Mononuclear cell (primary cell): ENCODE measurements around the gene DEPDC7. TPM values are rescaled to one million over a fixed set of nuclear protein-coding genes. Genes with fewer than 3 reads are reported as not detected.

ENCODE experiments used
- H3K27me3 ChIP-seq: 2 replicates; pipeline ENCODE4 v1.6.0; 2011; ENCODE audit warnings: low read length, control low read depth; ENCODE audit not compliant: insufficient read depth
- H3K4me1 ChIP-seq: 2 replicates; pipeline ENCODE4 v1.5.1; 2011; ENCODE audit warnings: mild to moderate bottlenecking, low read length, control low read depth; ENCODE audit not compliant: insufficient read depth
- H3K4me3 ChIP-seq: 2 replicates; pipeline ENCODE4 v1.5.1; 2011; ENCODE audit warnings: mild to moderate bottlenecking, low read length, moderate library complexity
- H3K9me3 ChIP-seq: 2 replicates; pipeline ENCODE4 v1.5.1; 2011; ENCODE audit warnings: low read depth, mild to moderate bottlenecking, control low read depth, low read length
- total RNA-seq: library from RNA; depleted of rRNA; stranded (reverse); fragments of >200 nt; gene quantifications from one replicate; pipeline ENCODE4 v1.2.3, GENCODE V29; 2012

DEPDC7 gene
- total RNA-seq, 1 donor = 1.6 TPM

- Histone ChIP-seq H3K4me1 (peaks cover 33% of the 10 kb centered on the region), H3K4me3 (no peak overlapping the region), H3K9me3 (no peaks in the 10 kb centered on the region), H3K27me3 (no peaks in the 10 kb centered on the region)
Measured at GRCh38 chr11:33064033-33064825, 48.6 kb downstream of the DEPDC7 start.

- no peaks in the 10 kb centered on the region for H3K27me3 ChIP-seq
- no peak overlapping the region for H3K4me3 ChIP-seq
- H3K4me1 ChIP-seq = peaks cover 33% of the 10 kb centered on the region
- H3K9me3 ChIP-seq = no peaks in the 10 kb centered on the region
Measured at GRCh38 chr11:33064866-33065265, 49.2 kb downstream of the DEPDC7 start.

DNA sequence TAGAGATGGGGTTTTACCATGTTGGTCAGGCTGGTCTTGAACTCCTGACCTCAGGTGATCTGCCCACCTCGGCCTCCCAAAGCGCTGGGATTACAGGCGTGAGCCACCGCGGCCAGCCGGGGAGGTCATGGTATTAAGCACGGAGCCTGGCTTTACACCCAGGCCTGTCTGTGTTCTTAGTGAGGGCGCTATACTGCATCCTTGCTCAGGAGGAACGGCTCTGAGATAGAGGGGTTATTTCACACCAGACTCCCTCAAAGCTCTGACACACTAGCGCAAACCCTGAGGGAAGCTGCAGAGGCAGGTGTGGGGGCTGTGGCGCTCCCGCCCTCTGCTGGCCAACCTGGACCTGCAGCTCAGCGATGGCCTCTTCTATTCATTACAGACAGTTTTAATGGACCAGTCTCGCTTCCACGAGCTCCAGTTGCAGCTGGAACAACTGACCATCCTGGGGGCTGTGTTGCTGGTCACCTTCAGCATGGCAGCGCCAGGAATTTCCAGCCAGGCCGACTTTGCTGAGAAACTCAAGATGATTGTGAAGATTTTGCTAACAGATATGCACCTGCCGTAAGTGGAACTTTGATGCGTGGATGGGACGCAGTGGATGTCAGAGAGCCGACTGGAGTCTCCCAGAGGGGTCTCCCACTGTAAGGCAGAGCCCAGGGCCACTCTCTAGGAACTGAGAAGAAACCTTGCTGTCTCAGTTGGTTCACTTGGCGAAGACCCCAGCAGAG is 49.9 kb downstream of the DEPDC7 start:
- Histone ChIP-seq H3K4me1 (peaks cover 33% of the 10 kb centered on the region), H3K27me3 (no peaks in the 10 kb centered on the region), H3K9me3 (no peaks in the 10 kb centered on the region), H3K4me3 (no peak overlapping the region)

- H3K9me3 ChIP-seq = no peaks in the 10 kb centered on the region
- no peaks in the 10 kb centered on the region for H3K27me3 ChIP-seq
- H3K4me1 ChIP-seq = peaks cover 33% of the 10 kb centered on the region
- no peak overlapping the region for H3K4me3 ChIP-seq
Measured at GRCh38 chr11:33067294-33067693, 51.6 kb downstream of the DEPDC7 start.

DNA sequence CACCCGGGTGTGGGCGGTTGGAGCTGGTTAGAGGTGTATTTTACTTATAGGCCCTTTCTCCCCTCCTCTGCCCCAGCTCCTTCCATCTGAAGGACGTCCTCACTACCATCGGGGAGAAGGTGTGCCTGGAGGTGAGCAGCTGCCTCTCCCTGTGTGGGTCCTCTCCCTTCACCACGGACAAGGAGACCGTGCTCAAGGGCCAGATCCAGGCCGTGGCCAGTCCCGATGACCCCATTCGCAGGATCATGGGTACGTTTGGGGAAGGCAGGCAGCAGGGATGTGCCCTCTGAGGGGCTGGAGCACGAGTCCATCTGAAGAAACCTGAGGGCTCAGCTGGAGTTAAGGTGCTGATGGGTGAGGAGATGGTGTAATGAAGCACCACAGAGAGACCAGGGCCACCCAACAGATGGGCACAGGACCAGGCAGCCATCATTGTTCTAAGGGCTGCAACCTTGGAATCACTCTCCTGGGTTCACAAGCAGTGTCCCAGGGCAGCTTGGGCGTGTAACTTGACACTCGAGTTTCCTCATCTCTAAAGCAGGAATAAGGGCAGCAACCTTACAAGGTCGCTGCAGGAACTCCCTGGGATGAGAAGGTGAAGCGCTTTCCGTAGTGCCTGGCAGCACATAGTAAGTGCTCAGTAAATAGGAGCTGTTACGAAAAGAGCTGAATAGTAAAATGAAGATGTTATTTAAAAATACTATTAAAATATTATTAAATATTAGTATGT is 53.1 kb downstream of the DEPDC7 start:
- Histone ChIP-seq H3K4me3 (no peak overlapping the region), H3K27me3 (no peaks in the 10 kb centered on the region), H3K9me3 (no peaks in the 10 kb centered on the region), H3K4me1 (peaks cover 18% of the 10 kb centered on the region)

GRCh38 chr11:33072465-33072864 is 56.8 kb downstream of the DEPDC7 start:
- H3K4me3 ChIP-seq = no peak overlapping the region
- H3K27me3 ChIP-seq = no peaks in the 10 kb centered on the region
- no peaks in the 10 kb centered on the region for H3K9me3 ChIP-seq

More at GRCh38 chr11:33072465-33072864, 56.8 kb downstream of the DEPDC7 start:
- no peaks in the 10 kb centered on the region for H3K4me1 ChIP-seq

Other genes with a start within 250 kb of the DEPDC7 start
- gene CCDC73, start 221.2 kb upstream of the DEPDC7 start, total RNA-seq = not detected
- gene PRRG4, start 186.0 kb upstream of the DEPDC7 start, total RNA-seq = 2.5 TPM
- 14.8 TPM for gene QSER1, start 123.1 kb upstream of the DEPDC7 start, total RNA-seq
- 9.2 TPM for gene TCP11L1, start 23.7 kb downstream of the DEPDC7 start, total RNA-seq
- 5.2 TPM for gene CSTF3, start 145.6 kb downstream of the DEPDC7 start, total RNA-seq
- 112 TPM for gene HIPK3, start 241.5 kb downstream of the DEPDC7 start, total RNA-seq